CD8-positive, alpha-beta memory T cell (primary cell): ENCODE data around the gene TEX28. TPM values are rescaled to one million over a fixed set of nuclear protein-coding genes. Genes with fewer than 3 reads are reported as not detected.
"Not testable (repeated sequence)": the region's sequence is repeated elsewhere in the genome, so short reads cannot be mapped to it uniquely, and the experiment has no call there.

Experiments
- CTCF ChIA-PET: fragments of 350-600 bp; sonication (Branson Sonifier 250); formaldehyde crosslinking; loops from one replicate; lab custom pipeline; 2021; ENCODE audit warnings: antibody characterized with exemption; lab: Charles Lee
- POLR2A ChIA-PET: fragments of 350-600 bp; sonication (Branson Sonifier 250); formaldehyde crosslinking; loops from one replicate; lab custom pipeline; 2021; ENCODE audit warnings: antibody characterized with exemption; lab: Charles Lee
- DNase-seq, 5 donors: peaks; one replicate each; pipeline versions ENCODE4 v3.0.0 to v3.0.0-alpha.2; 2020 to 2022; ENCODE audit warnings: mixed read lengths in 1 of 5
- H3K27ac ChIP-seq: one replicate; pipeline ENCODE4 v1.7.0; 2013; ENCODE audit warnings: low read depth, mild to moderate bottlenecking, low read length, moderate library complexity
- H3K27me3 ChIP-seq: 2 replicates; pipeline ENCODE4 v1.7.0; 2013; ENCODE audit warnings: low read length, mild to moderate bottlenecking; ENCODE audit not compliant: insufficient read depth, poor library complexity, severe bottlenecking
- H3K36me3 ChIP-seq: 2 replicates; pipeline ENCODE4 v1.7.0; 2013; ENCODE audit warnings: mild to moderate bottlenecking, low read length, moderate library complexity; ENCODE audit not compliant: insufficient read depth
- H3K4me1 ChIP-seq: 2 replicates; pipeline ENCODE4 v1.7.0; 2013; ENCODE audit warnings: mild to moderate bottlenecking, low read length, moderate library complexity; ENCODE audit not compliant: insufficient read depth
- H3K4me3 ChIP-seq: 2 replicates; pipeline ENCODE4 v1.7.0; 2013; ENCODE audit warnings: mild to moderate bottlenecking, low read length
- H3K9me3 ChIP-seq: 2 replicates; pipeline ENCODE4 v1.7.0; 2013; ENCODE audit warnings: mild to moderate bottlenecking, low read length
- H3K27ac Mint-ChIP-seq, 8 donors: one replicate each; pipeline ENCODE4 v1.8.0; 2020 to 2021; ENCODE audit warnings: mixed read lengths in 8 of 8, mild to moderate bottlenecking in 6 of 8, inconsistent platforms in 3 of 8, moderate library complexity in 3 of 8
- H3K27me3 Mint-ChIP-seq, 2 donors: one replicate each; pipeline ENCODE4 v1.8.0; 2020 to 2021; ENCODE audit warnings: mixed read lengths in 2 of 2, mild to moderate bottlenecking in 1 of 2, moderate library complexity in 1 of 2
- H3K36me3 Mint-ChIP-seq, 3 donors: one replicate each; pipeline ENCODE4 v1.8.0; 2020 to 2021; ENCODE audit warnings: mixed read lengths in 3 of 3, inconsistent platforms in 1 of 3, mild to moderate bottlenecking in 1 of 3
- H3K4me1 Mint-ChIP-seq, 3 donors: one replicate each; pipeline ENCODE4 v1.8.0; 2020 to 2021; ENCODE audit warnings: mixed read lengths in 3 of 3, inconsistent platforms in 1 of 3, mild to moderate bottlenecking in 1 of 3
- H3K4me3 Mint-ChIP-seq, 7 donors: one replicate each; pipeline ENCODE4 v1.8.0; 2020 to 2021; ENCODE audit warnings: mixed read lengths in 7 of 7, mild to moderate bottlenecking in 6 of 7, moderate library complexity in 4 of 7, inconsistent platforms in 2 of 7
- H3K9me3 Mint-ChIP-seq, 5 donors: one replicate each; pipeline ENCODE4 v1.8.0; 2020 to 2022; ENCODE audit warnings: mixed read lengths in 5 of 5, mild to moderate bottlenecking in 3 of 5, moderate library complexity in 2 of 5, inconsistent platforms in 1 of 5
- polyA plus RNA-seq: library from polyadenylated mRNA; unstranded; fragments of 300-500 nt; fragmentation: Illumina TruSeq; gene quantifications from one replicate; pipeline ENCODE4 v1.2.3, GENCODE V29; 2021
- total RNA-seq, 2 experiments: library from RNA; stranded (reverse); gene quantifications; one replicate each; pipeline ENCODE4 v1.2.3, GENCODE V29; 2021

TEX28 gene
- total and polyA plus RNA-seq, 3 experiments from 2014 or later, result not detected

DNA sequence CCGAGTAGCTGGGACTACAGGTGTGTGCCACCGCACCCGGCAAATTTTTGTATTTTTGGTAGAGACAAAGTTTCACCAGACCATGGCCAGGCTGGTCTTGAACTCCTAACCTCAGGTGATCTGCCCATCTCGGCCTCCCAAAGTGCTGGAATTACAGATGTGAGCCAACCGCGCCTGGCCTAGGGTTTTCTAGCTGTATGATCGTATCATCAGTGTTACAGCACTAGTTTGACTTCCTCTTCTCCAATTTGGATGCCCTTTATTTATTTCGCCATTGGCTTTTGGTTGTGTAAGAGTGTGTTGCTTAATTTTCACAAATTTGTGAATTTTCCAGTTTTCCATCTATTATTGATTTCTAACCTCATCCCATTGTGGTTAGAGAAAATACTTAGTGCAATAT is 5.9 kb upstream of the TEX28 start:
- Mint-ChIP-seq H3K9me3 (no peaks in the 10 kb centered on the region), H3K4me3 (no peak overlapping the region), H3K27ac (no peak overlapping the region), H3K4me1 (peaks cover 0 to 6% (median 3%) of the 10 kb centered on the region in 3 donors), H3K27me3 (peaks cover 0 to 18% of the 10 kb centered on the region in 2 donors), H3K36me3 (no peaks in the 10 kb centered on the region)
- Histone ChIP-seq H3K27ac (no peak overlapping the region), H3K4me3 (no peak overlapping the region), H3K9me3 (no peaks in the 10 kb centered on the region), H3K4me1 (no peaks in the 10 kb centered on the region), H3K27me3 (no peaks in the 10 kb centered on the region), H3K36me3 (no peaks in the 10 kb centered on the region)
- no peak for DNase-seq
- ChIA-PET CTCF (no interaction called here), POLR2A (no interaction called here)

DNA sequence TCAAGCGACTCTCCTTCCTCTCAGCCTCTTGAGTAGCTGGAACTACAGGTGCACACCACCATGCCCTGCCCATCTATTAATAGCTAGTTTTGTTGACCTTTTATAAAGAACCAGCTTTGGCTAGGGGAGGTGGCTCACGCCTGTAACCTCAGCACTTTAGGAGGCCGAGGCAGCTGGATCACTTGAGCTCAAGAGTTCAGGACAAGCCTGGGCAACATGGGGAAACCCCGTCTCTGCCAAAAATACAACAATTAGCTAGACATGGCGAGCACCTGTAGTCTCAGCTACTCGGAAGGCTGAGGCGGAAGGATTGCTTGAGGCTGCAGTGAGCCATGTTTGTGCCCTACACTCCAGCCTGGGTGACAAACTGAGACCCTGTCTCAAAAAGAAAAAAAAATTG is 3.4 kb upstream of the TEX28 start:
- DNase-seq, result no peak
- no peak overlapping the region for H3K4me3 ChIP-seq
- no peak overlapping the region for H3K27ac ChIP-seq
- Mint-ChIP-seq H3K4me1 (peaks cover 0 to 4% (median 0%) of the 10 kb centered on the region in 3 donors), H3K27ac (peak overlapping the region in 2 of 8 donors; percentile 35 to 50), H3K4me3 (no peak overlapping the region), H3K9me3 (no peaks in the 10 kb centered on the region), H3K36me3 (no peaks in the 10 kb centered on the region), H3K27me3 (peaks cover 0 to 5% of the 10 kb centered on the region in 2 donors)
- no peaks in the 10 kb centered on the region for H3K27me3 ChIP-seq
- CTCF ChIA-PET, result interaction anchor here (0.7 kb wide), 1 partner anchor 10 kb away, joined by 3 read pairs; no protein-coding TSS in a partner anchor
- no peaks in the 10 kb centered on the region for H3K36me3 ChIP-seq
- POLR2A ChIA-PET, result no interaction called here
- H3K9me3 ChIP-seq, result no peaks in the 10 kb centered on the region
- H3K4me1 ChIP-seq, result no peaks in the 10 kb centered on the region

DNA sequence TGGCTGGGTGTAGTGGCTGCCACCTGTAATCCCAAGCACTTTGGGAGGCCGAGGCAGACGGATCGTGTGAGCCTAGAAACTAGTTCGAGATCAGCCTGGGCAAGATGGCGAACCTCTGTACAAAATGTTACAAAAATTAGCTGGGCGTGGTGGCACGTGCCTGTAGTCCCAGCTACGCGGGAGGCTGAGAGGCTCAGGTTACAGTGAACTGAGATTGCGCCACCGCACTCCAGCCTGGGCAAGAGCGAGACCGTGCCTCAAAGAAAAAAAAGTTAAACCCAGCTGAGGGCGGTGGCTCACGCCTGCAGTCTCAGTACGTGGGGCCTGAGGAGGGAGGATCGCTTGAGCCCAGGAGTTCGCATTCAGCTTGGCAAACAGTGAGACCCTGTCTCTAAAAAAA is 1.8 kb upstream of the TEX28 start:
- H3K4me3 Mint-ChIP-seq, result no peak overlapping the region
- H3K9me3 Mint-ChIP-seq, result no peaks in the 10 kb centered on the region
- ChIA-PET CTCF (no interaction called here), POLR2A (no interaction called here)
- peaks cover 0 to 4% (median 0%) of the 10 kb centered on the region in 3 donors for H3K4me1 Mint-ChIP-seq
- Histone ChIP-seq H3K27me3 (no peaks in the 10 kb centered on the region), H3K4me1 (no peaks in the 10 kb centered on the region), H3K36me3 (no peaks in the 10 kb centered on the region), H3K4me3 (no peak overlapping the region), H3K9me3 (no peaks in the 10 kb centered on the region), H3K27ac (no peak overlapping the region)
- no peaks in the 10 kb centered on the region for H3K36me3 Mint-ChIP-seq
- H3K27ac Mint-ChIP-seq, result no peak overlapping the region
- DNase-seq, result no peak
- H3K27me3 Mint-ChIP-seq, result peaks cover 0 to 3% of the 10 kb centered on the region in 2 donors

DNA sequence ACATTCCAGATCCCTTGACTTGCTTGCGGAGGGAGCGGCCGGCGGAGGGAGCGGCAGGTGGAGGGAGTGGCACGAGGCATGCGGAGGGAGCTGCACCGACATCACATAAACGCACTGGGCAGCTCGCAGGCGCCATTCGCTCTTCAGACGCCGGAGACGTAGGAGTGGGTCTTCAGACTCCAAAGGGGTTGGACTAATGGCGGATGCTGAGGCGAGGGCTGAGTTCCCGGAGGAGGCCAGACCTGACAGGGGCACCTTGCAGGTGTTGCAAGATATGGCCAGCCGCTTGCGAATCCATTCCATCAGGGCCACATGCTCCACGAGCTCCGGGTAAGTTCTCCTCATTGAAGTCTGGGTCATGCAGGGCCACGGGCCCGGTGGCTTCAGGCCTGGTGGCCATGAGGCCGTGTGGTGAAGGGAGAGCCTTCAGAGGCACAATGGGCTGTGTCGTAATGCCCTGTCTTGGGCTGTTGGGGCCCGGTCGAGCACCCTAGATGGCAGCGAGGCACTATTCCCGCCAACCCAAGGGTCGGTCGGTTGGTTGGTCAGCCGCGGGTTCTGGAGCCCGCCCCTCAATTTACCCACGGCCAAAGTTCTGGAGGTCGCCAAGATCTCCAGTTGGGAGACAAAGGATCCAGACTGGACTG is 863 bp upstream of the TEX28 start, which contains the start of gene TKTL1:
Gene TKTL1, plus strand, starts transcription at position 132 of the 647 bp plus-strand sequence. Its CDS starts 65 bp downstream, at position 197.
- H3K9me3 ChIP-seq, result no peaks in the 10 kb centered on the region
- no peak for DNase-seq
- H3K4me3 Mint-ChIP-seq, result no peak within 1 kb of the TSS
- H3K36me3 ChIP-seq, result no peaks in the 10 kb centered on the region
- H3K4me3 ChIP-seq, result no peak within 1 kb of the TSS
- H3K27ac Mint-ChIP-seq, result no peak within 1 kb of the TSS
- CTCF ChIA-PET, result no interaction called here
- no peaks in the 10 kb centered on the region for H3K27me3 ChIP-seq
- H3K27ac ChIP-seq, result no peak within 1 kb of the TSS
- peaks cover 0 to 3% of the 10 kb centered on the region in 2 donors for H3K27me3 Mint-ChIP-seq
- POLR2A ChIA-PET, result no interaction called here
- no peaks in the 10 kb centered on the region for H3K4me1 ChIP-seq
- H3K9me3 Mint-ChIP-seq, result no peaks in the 10 kb centered on the region
- peaks cover 0 to 4% (median 0%) of the 10 kb centered on the region in 3 donors for H3K4me1 Mint-ChIP-seq
- no peaks in the 10 kb centered on the region for H3K36me3 Mint-ChIP-seq

GRCh38 chrX:154286406-154286805 is 8.5 kb downstream of the TEX28 start:
- H3K4me3 Mint-ChIP-seq, H3K36me3 ChIP-seq, H3K27me3 ChIP-seq, H3K27ac Mint-ChIP-seq, H3K27me3 Mint-ChIP-seq, H3K9me3 Mint-ChIP-seq, CTCF ChIA-PET, POLR2A ChIA-PET, H3K4me1 Mint-ChIP-seq, H3K36me3 Mint-ChIP-seq, H3K4me1 ChIP-seq, DNase-seq, H3K4me3 ChIP-seq, H3K27ac ChIP-seq, H3K9me3 ChIP-seq: not testable (repeated sequence)

DNA sequence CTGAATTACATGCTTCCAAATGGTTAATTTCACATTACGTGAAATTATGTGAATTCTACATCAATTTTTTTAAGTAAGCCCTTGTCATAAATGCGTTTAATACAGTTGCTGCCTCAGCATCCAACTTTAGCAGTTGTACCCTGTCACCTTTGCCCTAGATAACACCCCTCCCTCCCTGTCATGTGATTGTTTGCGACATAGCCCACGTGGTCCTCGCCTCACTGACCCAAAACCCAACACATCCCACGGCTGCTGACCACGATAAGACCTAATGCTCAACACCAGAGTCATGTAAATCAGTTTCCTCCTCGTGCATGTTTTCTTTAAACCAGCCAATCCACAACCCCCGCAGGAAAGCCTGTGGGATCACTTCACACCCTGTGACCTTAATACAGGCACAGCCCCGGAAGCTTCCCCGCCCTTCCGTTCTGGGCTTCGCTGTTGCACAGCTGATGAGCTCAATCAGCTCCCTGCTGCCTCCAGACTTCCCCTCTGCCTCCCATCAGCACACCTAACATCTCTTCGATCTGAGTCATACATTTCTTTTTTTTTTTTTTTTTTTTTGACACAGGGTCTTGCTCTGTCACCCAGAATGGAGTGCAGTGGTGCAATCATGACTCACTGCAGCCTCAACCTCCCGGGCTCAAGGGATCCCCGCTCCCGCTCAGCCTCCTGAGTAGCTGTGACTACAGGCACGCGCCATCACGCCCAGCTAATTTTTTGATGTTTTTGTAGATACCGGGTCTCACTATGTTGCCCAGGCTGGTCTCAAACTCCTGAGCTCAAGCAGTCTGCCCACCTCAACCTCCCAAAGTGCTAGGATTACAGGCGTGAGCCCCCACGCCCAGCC is 10.2 kb downstream of the TEX28 start:
- H3K27me3 Mint-ChIP-seq, DNase-seq, H3K27ac Mint-ChIP-seq, H3K36me3 ChIP-seq, CTCF ChIA-PET, H3K36me3 Mint-ChIP-seq, H3K9me3 Mint-ChIP-seq, H3K4me1 ChIP-seq, H3K4me3 ChIP-seq, H3K27me3 ChIP-seq, H3K27ac ChIP-seq, POLR2A ChIA-PET, H3K4me1 Mint-ChIP-seq, H3K9me3 ChIP-seq, H3K4me3 Mint-ChIP-seq: not testable (repeated sequence)

DNA sequence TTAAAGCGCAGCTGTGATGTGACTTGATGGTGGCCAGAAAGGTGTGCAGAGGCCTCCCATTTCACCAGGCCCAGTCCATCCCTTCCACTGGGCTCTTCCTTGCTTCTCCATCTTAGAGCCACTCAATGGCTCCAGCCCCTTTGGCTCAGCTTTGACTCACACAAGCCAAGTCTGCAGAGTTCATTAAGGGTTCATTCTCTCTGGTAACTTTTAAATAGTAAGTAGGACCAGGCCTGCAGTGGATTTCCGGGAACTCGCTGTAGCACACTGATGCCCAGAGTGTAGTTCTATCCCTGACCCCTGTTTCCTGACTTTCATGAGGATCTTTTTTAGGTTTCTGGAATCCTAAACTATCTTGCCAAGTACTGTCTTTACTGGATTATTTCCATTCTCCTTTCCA is 25.7 kb downstream of the TEX28 start:
- CTCF ChIA-PET, H3K36me3 ChIP-seq, H3K4me3 Mint-ChIP-seq, H3K4me1 ChIP-seq, H3K27ac ChIP-seq, H3K27me3 Mint-ChIP-seq, H3K4me3 ChIP-seq, DNase-seq, H3K27me3 ChIP-seq, H3K9me3 Mint-ChIP-seq, H3K9me3 ChIP-seq, H3K36me3 Mint-ChIP-seq, POLR2A ChIA-PET, H3K27ac Mint-ChIP-seq, H3K4me1 Mint-ChIP-seq: not testable (repeated sequence)

DNA sequence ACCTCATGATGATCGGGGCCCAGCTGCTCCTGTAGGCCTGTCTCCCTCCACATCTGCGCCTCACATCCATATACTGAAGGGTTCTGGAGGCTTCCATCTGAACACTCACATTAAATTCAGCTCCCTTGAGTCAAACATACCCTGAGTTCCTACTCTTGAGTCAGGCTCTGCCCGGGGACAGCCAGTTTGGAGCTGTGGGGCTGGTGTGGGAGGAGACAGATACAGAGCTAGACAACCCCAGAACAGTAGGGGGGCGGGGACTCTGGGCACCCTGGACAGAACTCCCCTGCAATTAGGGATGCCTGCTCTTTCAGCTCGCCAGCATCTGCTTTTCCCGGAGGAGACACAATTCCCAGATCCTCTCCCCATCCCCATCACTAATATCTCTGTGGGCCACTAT is 31.9 kb downstream of the TEX28 start:
- H3K27ac Mint-ChIP-seq, H3K27ac ChIP-seq, DNase-seq, H3K36me3 Mint-ChIP-seq, H3K4me3 ChIP-seq, H3K36me3 ChIP-seq, H3K4me1 ChIP-seq, H3K9me3 ChIP-seq, H3K4me1 Mint-ChIP-seq, POLR2A ChIA-PET, CTCF ChIA-PET, H3K9me3 Mint-ChIP-seq, H3K27me3 ChIP-seq, H3K4me3 Mint-ChIP-seq, H3K27me3 Mint-ChIP-seq: not testable (repeated sequence)
